D721Med (cell line): Measurements from ENCODE around the gene LILRA1.
"Not testable (repeated sequence)": the region's sequence is repeated elsewhere in the genome, so short reads cannot be mapped to it uniquely, and the experiment has no call there.

Experiments
- DNase-seq: peaks from one replicate; pipeline ENCODE4 v3.0.0; 2011; ENCODE audit warnings: low spot score; ENCODE audit not compliant: insufficient read length
- FAIRE-seq: peaks from 2 replicates; lab custom pipeline; 2011; peaks lifted over from hg19 to GRCh38; lab: Jason Lieb, UNC
- TF ChIP-seq, protein P1 (sequence below): IDR thresholded peaks from 2 replicates; pipeline ENCODE4 v1.5.1; 2012; ENCODE audit warnings: mild to moderate bottlenecking, control low read depth; ENCODE audit not compliant: insufficient read depth; ENCODE audit errors: missing control alignments

The LILRA1 gene

DNA sequence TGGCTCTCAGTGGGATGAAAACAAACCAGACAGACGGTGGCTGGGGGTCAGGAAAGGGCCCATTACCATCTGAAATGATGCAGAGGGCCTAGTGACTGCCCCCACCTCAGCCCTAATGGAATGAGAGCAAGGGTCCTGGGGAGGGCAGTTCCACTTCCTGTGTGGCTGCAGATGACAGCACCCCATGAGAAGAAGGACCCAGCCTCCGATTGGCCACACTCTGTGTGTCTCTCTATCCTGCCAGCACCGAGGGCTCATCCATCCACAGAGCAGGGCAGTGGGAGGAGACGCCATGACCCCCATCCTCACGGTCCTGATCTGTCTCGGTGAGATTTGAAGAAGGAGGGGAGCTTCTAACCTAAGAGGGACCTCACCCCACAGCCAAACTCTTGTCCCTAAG, 37.4 kb downstream of the LILRA1 start:
- DNase-seq (no peak), FAIRE-seq (no peak)
- TF ChIP-seq, protein P1, sequence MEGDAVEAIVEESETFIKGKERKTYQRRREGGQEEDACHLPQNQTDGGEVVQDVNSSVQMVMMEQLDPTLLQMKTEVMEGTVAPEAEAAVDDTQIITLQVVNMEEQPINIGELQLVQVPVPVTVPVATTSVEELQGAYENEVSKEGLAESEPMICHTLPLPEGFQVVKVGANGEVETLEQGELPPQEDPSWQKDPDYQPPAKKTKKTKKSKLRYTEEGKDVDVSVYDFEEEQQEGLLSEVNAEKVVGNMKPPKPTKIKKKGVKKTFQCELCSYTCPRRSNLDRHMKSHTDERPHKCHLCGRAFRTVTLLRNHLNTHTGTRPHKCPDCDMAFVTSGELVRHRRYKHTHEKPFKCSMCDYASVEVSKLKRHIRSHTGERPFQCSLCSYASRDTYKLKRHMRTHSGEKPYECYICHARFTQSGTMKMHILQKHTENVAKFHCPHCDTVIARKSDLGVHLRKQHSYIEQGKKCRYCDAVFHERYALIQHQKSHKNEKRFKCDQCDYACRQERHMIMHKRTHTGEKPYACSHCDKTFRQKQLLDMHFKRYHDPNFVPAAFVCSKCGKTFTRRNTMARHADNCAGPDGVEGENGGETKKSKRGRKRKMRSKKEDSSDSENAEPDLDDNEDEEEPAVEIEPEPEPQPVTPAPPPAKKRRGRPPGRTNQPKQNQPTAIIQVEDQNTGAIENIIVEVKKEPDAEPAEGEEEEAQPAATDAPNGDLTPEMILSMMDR = no peak

DNA sequence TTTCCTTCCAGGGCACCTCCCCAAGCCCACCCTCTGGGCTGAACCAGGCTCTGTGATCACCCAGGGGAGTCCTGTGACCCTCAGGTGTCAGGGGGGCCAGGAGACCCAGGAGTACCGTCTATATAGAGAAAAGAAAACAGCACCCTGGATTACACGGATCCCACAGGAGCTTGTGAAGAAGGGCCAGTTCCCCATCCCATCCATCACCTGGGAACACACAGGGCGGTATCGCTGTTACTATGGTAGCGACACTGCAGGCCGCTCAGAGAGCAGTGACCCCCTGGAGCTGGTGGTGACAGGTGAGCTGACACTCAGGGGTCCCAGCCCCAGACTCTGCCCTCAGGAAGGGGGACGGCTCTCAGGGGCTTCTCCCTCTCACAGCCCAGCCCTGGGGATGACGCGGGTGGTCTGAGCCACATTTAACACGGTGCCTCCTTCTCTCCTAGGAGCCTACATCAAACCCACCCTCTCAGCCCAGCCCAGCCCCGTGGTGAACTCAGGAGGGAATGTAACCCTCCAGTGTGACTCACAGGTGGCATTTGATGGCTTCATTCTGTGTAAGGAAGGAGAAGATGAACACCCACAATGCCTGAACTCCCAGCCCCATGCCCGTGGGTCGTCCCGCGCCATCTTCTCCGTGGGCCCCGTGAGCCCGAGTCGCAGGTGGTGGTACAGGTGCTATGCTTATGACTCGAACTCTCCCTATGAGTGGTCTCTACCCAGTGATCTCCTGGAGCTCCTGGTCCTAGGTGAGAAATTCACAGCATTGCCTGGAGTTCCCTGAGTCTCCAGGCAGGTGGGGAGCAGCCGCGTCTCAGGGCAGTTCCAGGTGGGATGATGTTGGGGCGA, 38.3 kb downstream of the LILRA1 start:
- DNase-seq, FAIRE-seq: not testable (repeated sequence)

DNA sequence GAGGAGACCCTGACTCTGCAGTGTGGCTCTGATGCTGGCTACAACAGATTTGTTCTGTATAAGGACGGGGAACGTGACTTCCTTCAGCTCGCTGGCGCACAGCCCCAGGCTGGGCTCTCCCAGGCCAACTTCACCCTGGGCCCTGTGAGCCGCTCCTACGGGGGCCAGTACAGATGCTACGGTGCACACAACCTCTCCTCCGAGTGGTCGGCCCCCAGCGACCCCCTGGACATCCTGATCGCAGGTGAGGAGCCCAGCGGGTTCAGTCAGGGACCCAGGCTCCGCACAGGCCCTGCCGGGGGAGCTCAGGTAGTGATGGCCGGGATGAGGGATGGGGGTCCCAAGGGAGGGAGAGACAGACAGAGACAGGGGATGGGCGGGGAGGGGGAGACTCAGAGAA, 39.1 kb downstream of the LILRA1 start:
- FAIRE-seq, DNase-seq: not testable (repeated sequence)

DNA sequence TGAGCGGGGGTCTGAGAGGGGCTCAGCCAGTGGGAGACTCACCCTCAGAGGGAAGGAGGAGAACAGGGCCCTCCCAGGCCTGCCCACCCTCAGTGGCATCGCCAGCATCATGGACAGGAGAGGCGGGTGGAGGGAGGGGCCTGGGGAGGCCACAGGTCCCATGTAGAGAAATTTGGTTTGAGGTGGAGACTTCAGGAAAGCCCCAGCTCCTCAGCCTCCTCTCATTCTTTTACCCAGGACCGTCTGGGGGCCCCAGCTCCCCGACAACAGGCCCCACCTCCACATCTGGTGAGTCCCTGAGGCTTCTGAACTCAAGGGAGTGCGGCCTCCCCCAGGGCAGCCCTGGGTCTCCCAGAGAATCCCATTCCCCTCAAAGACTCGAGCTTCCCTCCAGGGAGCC, 40.0 kb downstream of the LILRA1 start:
- TF ChIP-seq, protein P1 = no peak
- FAIRE-seq (no peak), DNase-seq (no peak)

DNA sequence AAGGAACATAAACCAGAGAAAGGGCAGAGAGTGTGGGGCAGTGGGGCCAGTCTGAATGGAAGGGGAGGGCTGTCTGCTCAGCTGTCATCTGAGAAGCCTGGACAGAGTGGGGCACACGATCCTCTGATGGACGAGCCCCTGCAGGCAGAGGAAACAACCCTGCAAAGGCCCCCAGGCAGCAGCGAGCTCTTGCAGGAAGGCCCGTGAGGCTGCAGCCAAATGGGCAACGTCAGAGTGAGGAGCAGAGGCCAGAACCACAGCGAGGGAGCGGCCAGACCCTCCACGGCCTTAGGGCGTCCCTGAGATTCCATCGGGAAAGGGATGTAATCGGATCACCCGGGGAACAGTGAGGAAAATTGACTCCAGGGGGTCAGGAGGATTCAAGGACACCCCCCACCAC, 42.6 kb downstream of the LILRA1 start:
- FAIRE-seq, DNase-seq: not testable (repeated sequence)

DNA sequence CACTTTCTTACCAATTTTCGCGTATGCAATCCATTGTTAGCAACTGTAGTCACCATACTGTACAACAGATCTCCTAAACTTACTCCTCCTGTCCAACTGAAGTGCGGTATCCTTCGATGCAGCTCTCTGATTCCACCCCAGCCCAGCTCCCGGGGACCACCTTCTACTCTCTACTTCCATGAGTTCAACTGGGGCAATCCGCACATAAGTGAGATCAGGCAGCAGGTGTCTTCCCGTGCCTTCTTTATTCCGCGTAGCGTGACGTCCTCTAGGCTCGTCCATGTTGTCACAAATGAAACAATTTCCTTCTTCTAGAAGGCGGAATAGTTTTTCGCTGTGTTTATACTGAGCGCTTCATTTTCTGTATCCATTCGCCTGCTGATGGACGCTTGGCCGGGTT, 45.3 kb downstream of the LILRA1 start:
- TF ChIP-seq, protein P1 = no peak
- FAIRE-seq (no peak), DNase-seq (no peak)

DNA sequence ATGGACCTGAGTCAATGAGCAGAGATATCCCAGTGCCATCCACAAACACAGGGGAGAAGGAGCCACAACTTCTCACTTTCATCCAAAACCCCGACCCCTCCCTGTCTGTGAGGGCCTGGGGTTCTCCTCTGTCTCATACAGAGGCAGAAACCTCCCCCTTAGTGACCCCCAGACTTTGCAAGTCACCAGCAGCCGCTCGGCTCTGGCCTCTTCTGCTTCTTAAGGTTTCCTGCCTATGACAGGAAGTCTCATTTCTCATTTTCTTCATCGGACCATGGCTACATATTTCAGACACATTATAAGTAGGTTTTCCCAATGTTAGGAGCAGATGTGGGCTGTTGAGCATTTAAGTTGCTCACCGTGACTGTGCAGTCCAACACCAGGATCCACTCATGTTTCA, 49.5 kb downstream of the LILRA1 start:
- DNase-seq, FAIRE-seq: not testable (repeated sequence)

DNA sequence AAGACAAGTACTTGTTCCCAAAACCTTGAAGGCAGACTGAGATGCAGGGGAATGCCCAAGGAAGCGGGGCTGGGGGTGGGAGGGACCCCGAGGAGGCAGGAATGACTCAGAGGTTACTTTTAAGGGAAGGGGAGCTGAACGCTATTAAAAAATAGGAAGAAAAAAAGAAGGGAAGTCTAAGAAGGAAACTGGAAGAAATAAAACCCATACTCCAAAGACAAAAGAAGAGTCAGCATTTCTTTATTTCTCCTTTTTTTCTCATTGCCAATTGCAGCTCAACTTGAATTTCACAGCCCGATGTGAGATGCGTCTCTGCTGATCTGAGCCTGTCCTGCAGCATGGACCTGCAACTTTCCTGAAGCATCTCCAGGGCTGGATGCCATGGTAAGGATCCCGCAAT, 50.2 kb downstream of the LILRA1 start:
- FAIRE-seq, DNase-seq: not testable (repeated sequence)

DNA sequence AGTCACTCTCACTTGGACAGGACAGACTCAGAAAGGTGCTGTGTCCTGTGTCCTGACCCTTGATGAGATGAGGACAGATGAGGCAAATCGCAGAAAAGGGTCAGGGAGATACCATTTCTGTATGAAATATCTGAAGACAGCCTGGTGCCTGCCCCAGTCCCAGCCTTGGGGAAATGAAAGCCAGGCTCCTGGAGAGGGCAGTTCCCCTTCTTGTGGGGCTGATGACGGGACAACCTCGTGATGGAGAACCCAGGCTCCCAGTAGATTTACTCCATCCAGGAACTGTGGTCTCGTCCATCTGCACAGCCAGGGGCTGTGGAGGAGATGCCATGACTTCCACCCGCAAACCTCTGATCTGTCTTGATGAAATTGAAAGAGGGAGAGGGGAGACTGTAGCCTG, 50.6 kb downstream of the LILRA1 start:
- no peak for FAIRE-seq
- TF ChIP-seq, protein P1 = no peak
- DNase-seq = no peak

DNA sequence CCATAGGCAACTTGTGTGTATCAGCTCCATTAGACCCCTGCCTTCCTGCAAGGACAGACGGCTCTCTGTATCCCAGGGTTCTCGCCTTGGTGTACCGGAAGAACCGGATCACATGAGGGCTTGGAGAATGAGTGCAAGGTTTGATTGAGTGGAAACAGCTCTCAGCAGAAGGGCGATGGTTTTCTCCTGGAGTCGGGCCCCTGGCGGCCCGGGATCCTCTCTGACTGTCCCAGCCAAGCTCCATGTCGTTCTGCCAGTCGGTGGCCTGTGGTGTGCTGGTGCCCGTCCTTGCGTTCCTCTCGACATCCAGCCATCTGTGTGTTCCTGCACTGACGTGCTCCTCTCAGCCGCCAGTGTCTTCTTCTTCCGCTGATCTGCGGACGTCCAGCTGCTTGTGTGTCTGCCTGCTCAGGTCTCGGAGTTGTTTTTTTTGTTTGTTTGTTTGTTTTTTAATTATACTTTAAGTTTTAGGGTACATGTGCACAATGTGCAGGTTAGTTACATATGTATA, 53.0 kb downstream of the LILRA1 start:
- FAIRE-seq (no peak), DNase-seq (no peak)
- TF ChIP-seq, protein P1 = no peak
